ENCODE results near the gene FNDC1.

- TF ChIP-seq CTCF (IDR thresholded peaks at IDR 0.05) (no peak), EZH2 (IDR thresholded peaks at IDR 0.05) (no peak), EZH2phosphoT487 (IDR thresholded peaks at IDR 0.05) (no peak)
Measured at GRCh38 chr6:159250633-159251032, 81.4 kb downstream of the FNDC1 start.

Data from neural progenitor cell (in vitro differentiated cells).